Esophagus muscularis mucosa (tissue), 3 donors: ENCODE data around the gene INO80B.

Experiments
- CTCF ChIP-seq, 3 experiments: fragments of 200-600 bp in 2 of 3; fragments of 450-650 bp in 1 of 3; sonication (generic) in 2 of 3; IDR thresholded peaks; one replicate each; pipeline ENCODE4 v1.5.1; 2017 to 2019; ENCODE audit warnings: antibody characterized with exemption in 3 of 3, mild to moderate bottlenecking in 2 of 3, moderate library complexity in 1 of 3
- POLR2A ChIP-seq: fragments of 450-650 bp; IDR thresholded peaks from one replicate; pipeline ENCODE4 v1.6.1; 2017; ENCODE audit warnings: antibody characterized with exemption, moderate library complexity, mild to moderate bottlenecking, low read depth
- POLR2AphosphoS5 ChIP-seq, 2 donors: sonication (generic); formaldehyde crosslinking; IDR thresholded peaks; one replicate each; pipeline ENCODE4 v1.6.1; 2017; ENCODE audit warnings: antibody characterized with exemption in 2 of 2

- TF ChIP-seq POLR2A (no peak), CTCF (IDR thresholded peaks at IDR 0.05) (no peak), POLR2AphosphoS5 (IDR thresholded peaks at IDR 0.05) (no peak)
Observed at GRCh38 chr2:74504591-74504990, 49.7 kb downstream of the INO80B start.
